A549 (cell line): ENCODE results near the gene CTCF. TPM values are rescaled to one million over a fixed set of nuclear protein-coding genes. Genes with fewer than 3 reads are reported as not detected.
A peak's percentile ranks its signal among the peaks of the same experiment; 100 is the strongest.

Experiments used
- ATAC-seq, 2 experiments: fragments of 200-7000 bp in 1 of 2; fragments of >200 bp in 1 of 2; cut with Nextera tagmentation in 1 of 2; cut with Tn5 transposase in 1 of 2; 3 replicates each; pipeline versions ENCODE4 v1.8.0 to v1.9.1; 2018 to 2020; ENCODE audit warnings: mild to moderate bottlenecking in 1 of 2, moderate library complexity in 1 of 2
- CTCF ChIA-PET: fragments of 300-600 bp; sonication (Branson Sonifier 250); formaldehyde crosslinking; extraction: SDS; loops from one replicate; lab custom pipeline; 2021; ENCODE audit warnings: antibody characterized with exemption, inconsistent platforms; lab: Yijun Ruan, JAX
- POLR2A ChIA-PET: fragments of 350-600 bp; formaldehyde crosslinking; extraction: SDS; loops from one replicate; lab custom pipeline; 2021; ENCODE audit warnings: antibody characterized with exemption, inconsistent platforms; lab: Yijun Ruan, JAX
- DNase-seq, 2 experiments: peaks; one replicate each; pipeline versions ENCODE4 v3.0.0 to v3.0.0-alpha.2; 2011 to 2016; ENCODE audit warnings: low read depth in 1 of 2, low spot score in 1 of 2
- FAIRE-seq: peaks from 2 replicates; lab custom pipeline; 2011; peaks lifted over from hg19 to GRCh38; lab: Jason Lieb, UNC
- H3K27ac ChIP-seq, 2 experiments: fragments of >200 bp; sonication (Bioruptor Twin); formaldehyde crosslinking; 3 replicates each; pipeline ENCODE4 v1.5.1; 2016 to 2017
- H3K4me1 ChIP-seq: fragments of >200 bp; sonication (Bioruptor Twin); formaldehyde crosslinking; 3 replicates; pipeline ENCODE4 v1.6.1; 2016
- H3K4me2 ChIP-seq: fragments of >200 bp; sonication (Bioruptor Twin); formaldehyde crosslinking; 3 replicates; pipeline ENCODE4 v1.6.1; 2016
- H3K4me3 ChIP-seq: fragments of >200 bp; sonication (Bioruptor Twin); formaldehyde crosslinking; 3 replicates; pipeline ENCODE4 v1.5.1; 2016
- H3K9me3 ChIP-seq: fragments of >200 bp; sonication (Bioruptor Twin); formaldehyde crosslinking; 3 replicates; pipeline ENCODE4 v1.6.1; 2016
- CBX8 ChIP-seq: fragments of 200-600 bp; sonication (generic); IDR thresholded peaks from 2 replicates; pipeline ENCODE4 v1.6.1; 2016
- CHD2 ChIP-seq: fragments of 150-350 bp; IDR thresholded peaks from 2 replicates; pipeline ENCODE4 v1.6.1; 2014; ENCODE audit warnings: low read length; ENCODE audit not compliant: partially characterized antibody
- CHD4 ChIP-seq: fragments of 200-600 bp; sonication (generic); IDR thresholded peaks from 2 replicates; pipeline ENCODE4 v1.6.1; 2016; ENCODE audit warnings: antibody characterized with exemption, mild to moderate bottlenecking, borderline replicate concordance
- FOSL2 ChIP-seq, 2 experiments: fragments of 450-650 bp in 1 of 2; fragments of >200 bp in 1 of 2; sonication (Bioruptor Twin) in 1 of 2; formaldehyde crosslinking; IDR thresholded peaks; 2 replicates each; pipeline versions ENCODE4 v1.5.0 to v1.6.1; 2016 to 2020; ENCODE audit warnings: mild to moderate bottlenecking in 1 of 2, moderate library complexity in 1 of 2
- GATA3 ChIP-seq: IDR thresholded peaks from 2 replicates; pipeline ENCODE4 v1.6.1; 2012; ENCODE audit warnings: borderline replicate concordance
- HOXA7 ChIP-seq: fragments of 250-450 bp; sonication (Bioruptor Pico); IDR thresholded peaks from 2 replicates; pipeline ENCODE4 v1.5.0; 2020; ENCODE audit warnings: mild to moderate bottlenecking, moderate library complexity
- HOXB13 ChIP-seq: fragments of 250-450 bp; sonication (Bioruptor Pico); IDR thresholded peaks from 2 replicates; pipeline ENCODE4 v1.5.0; 2020; ENCODE audit warnings: low read depth, mild to moderate bottlenecking, moderate library complexity
- HOXB5 ChIP-seq: fragments of 250-450 bp; sonication (Bioruptor Pico); IDR thresholded peaks from 2 replicates; pipeline ENCODE4 v1.5.0; 2020; ENCODE audit warnings: mild to moderate bottlenecking, moderate library complexity
- JUNB ChIP-seq: fragments of >200 bp; sonication (Bioruptor Twin); formaldehyde crosslinking; IDR thresholded peaks from 2 replicates; pipeline ENCODE4 v1.6.1; 2016
- MYC ChIP-seq: IDR thresholded peaks from 2 replicates; pipeline ENCODE4 v1.6.1; 2012; ENCODE audit warnings: mild to moderate bottlenecking, inconsistent platforms, low read length, improper control_type of control experiment, borderline replicate concordance
- NPAS2 ChIP-seq: fragments of 250-450 bp; sonication (Bioruptor Pico); IDR thresholded peaks from 2 replicates; pipeline ENCODE4 v1.8.0; 2022; ENCODE audit warnings: mild to moderate bottlenecking, moderate library complexity, borderline replicate concordance
- PHF8 ChIP-seq: fragments of 200-600 bp; sonication (generic); IDR thresholded peaks from 2 replicates; pipeline ENCODE4 v1.6.1; 2016; ENCODE audit warnings: low read depth, mild to moderate bottlenecking, antibody characterized with exemption, moderate library complexity, borderline replicate concordance
- POLR2A ChIP-seq: IDR thresholded peaks from 2 replicates; pipeline ENCODE4 v1.6.1; 2012; ENCODE audit warnings: mild to moderate bottlenecking, low read length
- POLR2AphosphoS2 ChIP-seq: conservative IDR thresholded peaks from 2 replicates; pipeline ENCODE4 v1.6.1; 2012; ENCODE audit warnings: low read length, improper control_type of control experiment, inconsistent platforms
- RAD21 ChIP-seq, 2 experiments: fragments of >200 bp in 1 of 2; sonication (Bioruptor Twin) in 1 of 2; formaldehyde crosslinking in 1 of 2; IDR thresholded peaks in 1 of 2; conservative IDR thresholded peaks in 1 of 2; 2 replicates in 1 of 2; 3 replicates in 1 of 2; pipeline ENCODE4 v1.6.1; 2012 to 2018; ENCODE audit warnings: inconsistent platforms in 1 of 2
- RARB ChIP-seq: fragments of 250-450 bp; sonication (Bioruptor Pico); IDR thresholded peaks from 2 replicates; pipeline ENCODE4 v1.8.0; 2021; ENCODE audit warnings: mild to moderate bottlenecking, moderate library complexity
- RCOR1 ChIP-seq: fragments of 150-350 bp; IDR thresholded peaks from 2 replicates; pipeline ENCODE4 v1.6.1; 2014; ENCODE audit warnings: antibody characterized with exemption, low read length, low read depth
- SMC3 ChIP-seq: fragments of >200 bp; sonication (Bioruptor Twin); formaldehyde crosslinking; IDR thresholded peaks from 3 replicates; pipeline ENCODE4 v1.6.1; 2018; ENCODE audit warnings: inconsistent platforms
- SREBF2 ChIP-seq: fragments of 450-650 bp; IDR thresholded peaks from 2 replicates; pipeline ENCODE4 v1.6.1; 2014; ENCODE audit warnings: mild to moderate bottlenecking, moderate library complexity
- ZNF302 ChIP-seq: fragments of 250-450 bp; sonication (Bioruptor Pico); IDR thresholded peaks from 2 replicates; pipeline ENCODE4 v1.9.0; 2021; ENCODE audit warnings: inconsistent platforms, mild to moderate bottlenecking, moderate library complexity
- WGBS: methylation state at CpG from one replicate; pipeline ENCODE4 v1.1.6; 2017; ENCODE audit errors: missing lambda C conversion rate; 5-methylcytosine and 5-hydroxymethylcytosine counted together
- polyA plus RNA-seq, 4 experiments: library from polyadenylated mRNA; depleted of rRNA in 3 of 4; stranded (reverse); fragments of >200 nt; fragmentation: RNase III in 1 of 4; extraction: RNeasy Plus Mini Kit Qiagen cat#74134 plus additional on column Dnase treatment in 1 of 4; gene quantifications; 2 replicates in 3 of 4; 3 replicates in 1 of 4; pipeline ENCODE4 v1.2.3, GENCODE V29; 2011 to 2017
- TF ChIP-seq, protein P1 (sequence below): fragments of 150-350 bp; IDR thresholded peaks from 2 replicates; pipeline ENCODE4 v1.6.1; 2014; ENCODE audit warnings: low read depth, mild to moderate bottlenecking, low read length
- TF ChIP-seq, protein P2 (sequence below): IDR thresholded peaks from 2 replicates; pipeline ENCODE4 v1.6.1; 2012
- TF ChIP-seq, protein P3 (sequence below): fragments of >200 bp; sonication (Bioruptor Twin); formaldehyde crosslinking; IDR thresholded peaks from 3 replicates; pipeline ENCODE4 v1.5.1; 2016
- TF ChIP-seq, protein P4 (sequence below): fragments of 250-450 bp; sonication (Bioruptor Pico); IDR thresholded peaks from 2 replicates; pipeline ENCODE4 v1.5.0; 2021; ENCODE audit warnings: mild to moderate bottlenecking, moderate library complexity, borderline replicate concordance

The CTCF gene
- polyA plus RNA-seq, 2 of the 4 experiments (the other 2 are of a cell fraction): 42.5 to 58.4 TPM

DNA sequence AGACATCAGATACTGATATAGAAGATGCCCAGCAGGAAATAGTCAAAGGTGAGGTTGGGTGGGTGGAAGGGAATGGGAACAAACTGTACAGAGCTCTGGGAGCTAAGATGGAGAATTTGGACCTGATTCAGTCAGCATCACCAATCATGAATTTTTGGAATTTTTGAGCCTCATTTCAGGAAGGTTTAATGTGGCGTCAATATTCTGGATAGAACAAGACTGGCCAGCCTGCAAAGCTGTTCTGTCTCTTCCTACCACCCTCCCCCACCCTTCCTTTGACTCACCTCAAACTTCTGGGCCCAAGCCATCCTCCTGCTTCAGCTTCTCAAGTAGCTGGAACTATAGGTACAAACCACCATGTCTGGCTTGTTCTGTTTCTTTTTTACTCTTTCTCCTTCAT, 32.6 kb downstream of the CTCF start:
- peak; percentile 50 to 54; a peak in 3 of 6 replicates for ATAC-seq
- no peak for FAIRE-seq
- no peak overlapping the region for H3K4me3 ChIP-seq
- no peak for DNase-seq
- peaks cover 9% of the 10 kb centered on the region; the same call in 1 of the 3 replicates for H3K4me1 ChIP-seq
- POLR2A ChIA-PET: no interaction called here
- CTCF ChIA-PET: interaction anchor here (1.2 to 2.0 kb wide), 3 partner anchors 12 to 48 kb away, joined by 4 to 7 read pairs (median 6); no protein-coding TSS in a partner anchor
- WGBS: 83% methylated on average over 1 of the region's 1 CpG
- no peak overlapping the region for H3K4me2 ChIP-seq
- TF ChIP-seq FOSL2 (IDR thresholded peaks at IDR 0.05) (no peak), FOSL2 (CRISPR knock-in tag; IDR thresholded peaks at IDR 0.05) (no peak), CHD2 (no peak)
- TF ChIP-seq, all 56 proteins: peak for 0
- Histone ChIP-seq H3K27ac (no peak overlapping the region; a peak in 1 of 6 replicates), H3K9me3 (no peaks in the 10 kb centered on the region)

DNA sequence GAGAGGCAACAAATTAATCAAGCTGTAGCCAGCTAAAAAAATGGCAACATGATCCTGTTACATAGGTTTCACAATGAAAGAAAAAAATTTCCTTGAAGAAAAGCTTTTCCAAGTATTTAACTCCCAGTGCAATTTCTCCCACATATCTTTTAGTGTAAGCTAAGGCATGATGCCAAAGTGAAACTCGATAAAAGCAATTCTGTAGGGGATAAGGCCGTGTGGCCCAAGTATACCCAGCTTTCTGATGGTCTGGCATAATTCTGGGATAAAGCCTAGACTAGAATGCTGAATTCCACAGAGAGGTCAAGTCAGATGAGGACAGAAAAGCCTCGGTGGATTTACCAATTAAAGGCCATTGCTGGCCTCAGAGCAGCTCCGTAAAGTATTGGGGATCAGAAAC, 36.2 kb downstream of the CTCF start:
- Histone ChIP-seq H3K4me1 (peaks cover 26% of the 10 kb centered on the region), H3K9me3 (no peaks in the 10 kb centered on the region), H3K4me3 (no peak overlapping the region), H3K4me2 (no peak overlapping the region), H3K27ac (no peak overlapping the region)
- ATAC-seq (no peak), FAIRE-seq (no peak), DNase-seq (no peak)
- WGBS: 84% methylated on average over 4 of the region's 4 CpGs
- CTCF ChIA-PET: interaction anchor here (0.9 to 6.3 kb wide), 4 partner anchors 36 to 133 kb away, joined by 3 to 35 read pairs (median 4); partner anchors contain the start of genes CARMIL2 and CTCF
- TF ChIP-seq ZNF302 (CRISPR knock-in tag): no peak
- TF ChIP-seq NPAS2 (CRISPR knock-in tag): no peak
- no peak for TF ChIP-seq SREBF2
- TF ChIP-seq, protein P1, sequence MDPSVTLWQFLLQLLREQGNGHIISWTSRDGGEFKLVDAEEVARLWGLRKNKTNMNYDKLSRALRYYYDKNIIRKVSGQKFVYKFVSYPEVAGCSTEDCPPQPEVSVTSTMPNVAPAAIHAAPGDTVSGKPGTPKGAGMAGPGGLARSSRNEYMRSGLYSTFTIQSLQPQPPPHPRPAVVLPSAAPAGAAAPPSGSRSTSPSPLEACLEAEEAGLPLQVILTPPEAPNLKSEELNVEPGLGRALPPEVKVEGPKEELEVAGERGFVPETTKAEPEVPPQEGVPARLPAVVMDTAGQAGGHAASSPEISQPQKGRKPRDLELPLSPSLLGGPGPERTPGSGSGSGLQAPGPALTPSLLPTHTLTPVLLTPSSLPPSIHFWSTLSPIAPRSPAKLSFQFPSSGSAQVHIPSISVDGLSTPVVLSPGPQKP: no peak
- TF ChIP-seq, protein P2, sequence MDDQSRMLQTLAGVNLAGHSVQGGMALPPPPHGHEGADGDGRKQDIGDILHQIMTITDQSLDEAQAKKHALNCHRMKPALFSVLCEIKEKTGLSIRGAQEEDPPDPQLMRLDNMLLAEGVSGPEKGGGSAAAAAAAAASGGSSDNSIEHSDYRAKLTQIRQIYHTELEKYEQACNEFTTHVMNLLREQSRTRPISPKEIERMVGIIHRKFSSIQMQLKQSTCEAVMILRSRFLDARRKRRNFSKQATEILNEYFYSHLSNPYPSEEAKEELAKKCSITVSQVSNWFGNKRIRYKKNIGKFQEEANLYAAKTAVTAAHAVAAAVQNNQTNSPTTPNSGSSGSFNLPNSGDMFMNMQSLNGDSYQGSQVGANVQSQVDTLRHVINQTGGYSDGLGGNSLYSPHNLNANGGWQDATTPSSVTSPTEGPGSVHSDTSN: no peak
- TF ChIP-seq SMC3: no peak
- TF ChIP-seq, all 56 proteins: peak for 0
- POLR2A ChIA-PET: interaction anchor here (0.6 kb wide), 1 partner anchor 36 kb away, joined by 7 read pairs; the partner anchor contains the start of gene CTCF

DNA sequence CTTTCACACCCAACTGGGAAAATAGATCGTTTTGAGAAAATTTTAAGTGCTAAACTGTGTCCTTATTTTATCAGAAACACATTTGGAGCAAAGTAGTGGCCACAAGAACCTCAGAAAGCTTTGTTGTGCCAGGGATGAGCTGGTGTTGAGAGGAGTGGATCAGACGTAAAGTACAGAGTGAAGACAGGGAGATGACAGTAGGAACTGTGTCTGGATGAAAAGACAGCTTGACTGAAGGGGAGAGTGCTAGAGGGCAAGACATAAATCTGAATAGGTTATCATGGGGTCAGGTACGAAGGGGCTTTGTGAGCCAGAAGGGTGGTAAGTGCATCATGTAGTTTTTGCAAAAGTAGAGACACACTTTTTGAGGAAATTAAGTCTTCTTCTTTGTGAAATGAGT, 43.3 kb downstream of the CTCF start:
- WGBS: 90% methylated on average over 3 of the region's 3 CpGs

DNA sequence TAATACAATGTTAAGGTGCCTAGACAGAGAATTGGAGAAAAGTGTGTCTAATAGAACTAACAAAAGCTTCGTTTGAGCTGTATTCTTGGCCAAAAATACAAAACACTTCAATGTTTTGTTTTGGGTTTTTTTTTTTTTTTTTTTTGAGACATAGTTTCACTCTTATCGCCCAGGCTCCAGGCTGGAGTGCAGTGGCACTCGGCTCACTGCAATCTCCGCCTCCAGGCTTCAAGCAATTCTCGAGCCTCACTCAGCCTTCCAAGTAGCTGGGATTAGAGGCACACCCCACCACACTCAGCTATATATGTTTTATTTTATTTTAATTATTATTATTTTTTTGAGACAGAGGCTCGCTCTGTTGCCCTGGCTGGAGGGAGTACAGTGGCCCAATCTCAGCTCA, 44.3 kb downstream of the CTCF start:
- Histone ChIP-seq H3K9me3 (no peaks in the 10 kb centered on the region), H3K4me2 (no peak overlapping the region), H3K4me1 (peaks cover 4% of the 10 kb centered on the region; the same call in 2 of the 3 replicates), H3K4me3 (no peak overlapping the region), H3K27ac (no peak overlapping the region)
- no peak for DNase-seq
- POLR2A ChIA-PET: no interaction called here
- ATAC-seq: no peak
- no peak for FAIRE-seq
- 86% methylated on average over 6 of the region's 6 CpGs for WGBS
- CTCF ChIA-PET: interaction anchor here (0.8 to 1.5 kb wide), 3 partner anchors 12 to 84 kb away, joined by 3 to 7 read pairs (median 4); partner anchors contain the start of gene CARMIL2
- TF ChIP-seq POLR2A (no peak), MYC (no peak), RCOR1 (no peak), HOXB13 (no peak), JUNB (no peak), PHF8 (no peak), POLR2AphosphoS2 (no peak), CHD4 (no peak)
- TF ChIP-seq, protein P3, sequence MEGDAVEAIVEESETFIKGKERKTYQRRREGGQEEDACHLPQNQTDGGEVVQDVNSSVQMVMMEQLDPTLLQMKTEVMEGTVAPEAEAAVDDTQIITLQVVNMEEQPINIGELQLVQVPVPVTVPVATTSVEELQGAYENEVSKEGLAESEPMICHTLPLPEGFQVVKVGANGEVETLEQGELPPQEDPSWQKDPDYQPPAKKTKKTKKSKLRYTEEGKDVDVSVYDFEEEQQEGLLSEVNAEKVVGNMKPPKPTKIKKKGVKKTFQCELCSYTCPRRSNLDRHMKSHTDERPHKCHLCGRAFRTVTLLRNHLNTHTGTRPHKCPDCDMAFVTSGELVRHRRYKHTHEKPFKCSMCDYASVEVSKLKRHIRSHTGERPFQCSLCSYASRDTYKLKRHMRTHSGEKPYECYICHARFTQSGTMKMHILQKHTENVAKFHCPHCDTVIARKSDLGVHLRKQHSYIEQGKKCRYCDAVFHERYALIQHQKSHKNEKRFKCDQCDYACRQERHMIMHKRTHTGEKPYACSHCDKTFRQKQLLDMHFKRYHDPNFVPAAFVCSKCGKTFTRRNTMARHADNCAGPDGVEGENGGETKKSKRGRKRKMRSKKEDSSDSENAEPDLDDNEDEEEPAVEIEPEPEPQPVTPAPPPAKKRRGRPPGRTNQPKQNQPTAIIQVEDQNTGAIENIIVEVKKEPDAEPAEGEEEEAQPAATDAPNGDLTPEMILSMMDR: no peak
- TF ChIP-seq, protein P4, sequence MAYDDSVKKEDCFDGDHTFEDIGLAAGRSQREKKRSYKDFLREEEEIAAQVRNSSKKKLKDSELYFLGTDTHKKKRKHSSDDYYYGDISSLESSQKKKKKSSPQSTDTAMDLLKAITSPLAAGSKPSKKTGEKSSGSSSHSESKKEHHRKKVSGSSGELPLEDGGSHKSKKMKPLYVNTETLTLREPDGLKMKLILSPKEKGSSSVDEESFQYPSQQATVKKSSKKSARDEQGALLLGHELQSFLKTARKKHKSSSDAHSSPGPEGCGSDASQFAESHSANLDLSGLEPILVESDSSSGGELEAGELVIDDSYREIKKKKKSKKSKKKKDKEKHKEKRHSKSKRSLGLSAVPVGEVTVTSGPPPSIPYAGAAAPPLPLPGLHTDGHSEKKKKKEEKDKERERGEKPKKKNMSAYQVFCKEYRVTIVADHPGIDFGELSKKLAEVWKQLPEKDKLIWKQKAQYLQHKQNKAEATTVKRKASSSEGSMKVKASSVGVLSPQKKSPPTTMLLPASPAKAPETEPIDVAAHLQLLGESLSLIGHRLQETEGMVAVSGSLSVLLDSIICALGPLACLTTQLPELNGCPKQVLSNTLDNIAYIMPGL (CRISPR knock-in tag): no peak

More for the DNA sequence above, 43.3 kb downstream of the CTCF start:
- ChIA-PET CTCF (interaction anchor here (1.1 kb wide), 1 partner anchor 33 kb away, joined by 3 read pairs; no protein-coding TSS in a partner anchor), POLR2A (no interaction called here)
- Histone ChIP-seq H3K9me3 (no peaks in the 10 kb centered on the region), H3K27ac (no peak overlapping the region), H3K4me1 (peaks cover 14% of the 10 kb centered on the region)
- DNase-seq: no peak
- no peak for FAIRE-seq
- TF ChIP-seq HOXA7 (CRISPR knock-in tag) (no peak), CBX8 (no peak), RARB (CRISPR knock-in tag) (no peak), HOXB5 (CRISPR knock-in tag) (no peak), RAD21 (conservative IDR thresholded peaks at IDR 0.05 in 1 of 2, IDR thresholded peaks at IDR 0.05 in 1 of 2) (no peak), GATA3 (no peak)
- TF ChIP-seq, protein P4 (CRISPR knock-in tag): no peak
- TF ChIP-seq, all 56 proteins: peak for 0
- H3K4me3 ChIP-seq: no peak overlapping the region
- no peak for ATAC-seq
- no peak overlapping the region for H3K4me2 ChIP-seq
